ENCODE measurements around the gene SPATA13.

Gene SPATA13

GRCh38 chr13:24356270-24356669, 195.8 kb downstream of the SPATA13 start:
- FAIRE-seq (no peak), DNase-seq (ENCODE audit: insufficient read length, low spot score) (no peak)
- TF ChIP-seq POLR2A (IDR thresholded peaks at IDR 0.05; ENCODE audit: low read depth, low read length): no peak
